Thoracic aorta (tissue), 2 donors: ENCODE data around the gene CMTM1. TPM values are rescaled to one million over a fixed set of nuclear protein-coding genes. Genes with fewer than 3 reads are reported as not detected.
A peak's percentile ranks its signal among the peaks of the same experiment; 100 is the strongest.

ENCODE experiments used
- ATAC-seq: fragments of 150-250 bp; one replicate; pipeline ENCODE4 v1.8.0; 2017; ENCODE audit warnings: low read depth; ENCODE audit not compliant: insufficient number of reproducible peaks, low FRiP score
- DNase-seq: peaks from one replicate; pipeline ENCODE4 v3.0.0-alpha.2; 2020; ENCODE audit warnings: low spot score
- H3K27ac ChIP-seq, 2 donors: fragments of 200-600 bp; sonication (generic); 1 replicate in 1 of 2; 2 replicates in 1 of 2; pipeline ENCODE4 v1.5.1; 2016; ENCODE audit warnings: mild to moderate bottlenecking in 2 of 2, moderate library complexity in 2 of 2
- H3K27me3 ChIP-seq: fragments of 200-600 bp; sonication (generic); replicated peaks from 2 replicates; pipeline ENCODE4 v1.6.0; 2016; ENCODE audit warnings: mild to moderate bottlenecking; ENCODE audit not compliant: insufficient read depth
- H3K36me3 ChIP-seq: fragments of 200-600 bp; sonication (generic); one replicate; pipeline ENCODE4 v1.5.1; 2016
- H3K4me1 ChIP-seq, 2 donors: fragments of 200-600 bp; sonication (generic); 1 replicate in 1 of 2; 2 replicates in 1 of 2; pipeline versions ENCODE4 v1.5.1 to v1.6.0; 2016; ENCODE audit warnings: low read depth in 2 of 2, mild to moderate bottlenecking in 1 of 2; ENCODE audit not compliant: control insufficient read depth in 1 of 2
- H3K4me3 ChIP-seq: fragments of 200-600 bp; sonication (generic); 2 replicates; pipeline ENCODE4 v1.5.1; 2016; ENCODE audit warnings: mild to moderate bottlenecking
- H3K9me3 ChIP-seq: fragments of 200-600 bp; sonication (generic); 2 replicates; pipeline ENCODE4 v1.5.1; 2016
- total RNA-seq, 2 donors: library from RNA; depleted of rRNA; stranded (reverse); fragments of >200 nt; gene quantifications; one replicate each; pipeline versions ENCODE4 v1.1.0 to v1.2.3, GENCODE V29; 2016
- TF ChIP-seq, protein P1 (sequence below): fragments of 200-600 bp; sonication (generic); IDR thresholded peaks from one replicate; pipeline ENCODE4 v1.5.1; 2019; ENCODE audit warnings: antibody characterized with exemption

Gene CMTM1
- total RNA-seq, 2 donors from 2014 or later: 0.81 to 7.5 TPM

DNA sequence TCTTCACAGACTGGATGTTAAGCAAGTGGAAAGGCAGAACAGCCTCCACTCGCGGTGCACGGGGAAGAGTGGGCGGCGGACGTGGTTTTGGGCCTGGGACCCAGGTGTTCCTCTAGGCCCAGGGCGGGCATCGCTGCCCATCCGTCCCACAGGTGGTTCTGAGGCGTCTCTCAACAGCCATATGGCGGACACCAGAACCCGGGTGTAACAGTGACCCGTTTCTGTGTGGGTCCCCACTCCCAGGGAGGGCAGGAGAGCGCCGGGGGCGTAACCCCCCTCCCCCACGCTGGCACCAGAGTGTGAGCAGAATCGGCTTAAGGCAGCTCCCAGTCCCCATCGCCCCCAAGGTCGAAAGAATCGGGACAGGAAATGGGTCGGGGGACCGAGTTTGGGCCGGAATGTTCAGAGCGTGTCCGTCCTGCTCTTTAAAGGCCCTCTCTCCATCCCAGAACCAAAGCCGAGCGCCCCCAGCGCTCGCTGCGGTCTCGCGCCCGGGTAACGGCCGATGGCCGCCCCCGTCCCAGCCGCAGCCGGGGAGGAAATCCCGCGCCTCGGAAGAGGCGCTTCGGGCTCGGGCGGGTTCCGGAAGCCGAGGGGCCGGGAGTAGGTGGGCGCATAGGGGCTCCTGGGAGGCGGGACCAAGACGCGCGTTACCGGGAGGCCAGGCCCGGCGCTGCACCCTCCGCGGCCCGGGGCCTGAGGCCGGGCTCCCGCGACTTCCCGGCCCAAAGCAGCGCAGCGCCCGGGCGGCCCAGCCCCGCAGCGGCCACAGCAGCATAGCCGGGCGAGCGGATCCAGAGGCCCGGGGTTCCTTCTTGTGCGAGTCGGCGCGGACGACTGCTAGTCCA is 16.7 kb upstream of the CMTM1 start, which contains the start of gene TK2:
Gene TK2 (minus strand): TSS at position 839 of the 848 bp plus-strand sequence. CDS start 61 bp downstream, at position 778.
- no peak for ATAC-seq
- DNase-seq: no peak
- no peaks in the 10 kb centered on the region for H3K9me3 ChIP-seq
- H3K27ac ChIP-seq: peak within 1 kb of the TSS; percentile 86 to 95
- peak within 1 kb of the TSS; percentile 91 for H3K4me3 ChIP-seq
- H3K36me3 ChIP-seq: peaks cover 3% of the 10 kb centered on the region
- H3K4me1 ChIP-seq: peaks cover 15 to 62% of the 10 kb centered on the region in 2 donors
- H3K27me3 ChIP-seq: no peaks in the 10 kb centered on the region
- TF ChIP-seq, protein P1, sequence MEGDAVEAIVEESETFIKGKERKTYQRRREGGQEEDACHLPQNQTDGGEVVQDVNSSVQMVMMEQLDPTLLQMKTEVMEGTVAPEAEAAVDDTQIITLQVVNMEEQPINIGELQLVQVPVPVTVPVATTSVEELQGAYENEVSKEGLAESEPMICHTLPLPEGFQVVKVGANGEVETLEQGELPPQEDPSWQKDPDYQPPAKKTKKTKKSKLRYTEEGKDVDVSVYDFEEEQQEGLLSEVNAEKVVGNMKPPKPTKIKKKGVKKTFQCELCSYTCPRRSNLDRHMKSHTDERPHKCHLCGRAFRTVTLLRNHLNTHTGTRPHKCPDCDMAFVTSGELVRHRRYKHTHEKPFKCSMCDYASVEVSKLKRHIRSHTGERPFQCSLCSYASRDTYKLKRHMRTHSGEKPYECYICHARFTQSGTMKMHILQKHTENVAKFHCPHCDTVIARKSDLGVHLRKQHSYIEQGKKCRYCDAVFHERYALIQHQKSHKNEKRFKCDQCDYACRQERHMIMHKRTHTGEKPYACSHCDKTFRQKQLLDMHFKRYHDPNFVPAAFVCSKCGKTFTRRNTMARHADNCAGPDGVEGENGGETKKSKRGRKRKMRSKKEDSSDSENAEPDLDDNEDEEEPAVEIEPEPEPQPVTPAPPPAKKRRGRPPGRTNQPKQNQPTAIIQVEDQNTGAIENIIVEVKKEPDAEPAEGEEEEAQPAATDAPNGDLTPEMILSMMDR: peak; percentile 29

DNA sequence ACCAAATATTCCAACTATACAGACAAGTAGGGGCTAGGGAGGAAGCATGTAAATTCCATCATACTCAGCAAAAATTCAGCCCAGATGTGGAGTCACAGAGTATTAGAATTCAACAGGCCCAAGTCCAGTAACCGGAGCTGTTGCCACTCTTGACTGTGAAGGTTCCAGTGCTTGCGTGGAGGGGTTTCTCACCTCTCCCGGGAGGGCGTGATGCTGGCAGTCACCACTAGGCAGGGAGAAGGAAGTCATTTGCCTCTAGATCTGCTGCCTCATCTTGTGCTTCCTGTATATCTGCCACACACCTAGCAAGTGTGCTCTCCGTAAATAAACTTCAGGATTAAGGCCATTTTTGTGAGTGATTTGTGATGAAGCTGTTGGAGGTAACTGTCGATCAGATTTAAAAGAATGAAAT is 14.9 kb upstream of the CMTM1 start:
- Histone ChIP-seq H3K4me1 (peaks cover 18 to 66% of the 10 kb centered on the region in 2 donors), H3K9me3 (no peaks in the 10 kb centered on the region), H3K27ac (peak overlapping the region; percentile 88 to 91), H3K27me3 (no peaks in the 10 kb centered on the region), H3K4me3 (peak overlapping the region; percentile 78), H3K36me3 (no peaks in the 10 kb centered on the region)
- TF ChIP-seq, protein P1: no peak
- DNase-seq (no peak), ATAC-seq (no peak)

DNA sequence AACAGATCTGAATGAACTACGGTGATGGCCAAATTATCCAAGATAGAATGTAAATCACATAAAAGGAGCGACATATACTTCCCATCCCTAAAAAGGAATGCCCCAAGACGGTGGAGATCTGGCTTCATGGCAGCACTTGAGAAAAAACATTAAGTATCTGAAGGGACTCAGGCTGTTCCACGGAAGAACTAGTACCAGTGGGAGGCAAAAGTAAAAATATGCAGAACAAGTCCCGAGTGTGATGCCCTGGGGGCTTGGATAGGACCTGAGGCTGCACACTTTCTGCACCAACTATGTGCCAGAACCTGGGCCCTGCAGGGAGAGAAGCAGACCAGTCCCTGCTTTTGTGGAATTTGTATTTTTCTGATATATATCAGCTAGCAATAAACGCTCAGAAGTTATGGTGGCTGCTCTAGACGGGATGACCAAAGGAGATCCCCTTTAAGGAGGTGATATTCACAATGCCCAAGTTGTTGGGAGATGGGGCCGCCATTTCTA is 14.4 kb upstream of the CMTM1 start:
- Histone ChIP-seq H3K27me3 (no peaks in the 10 kb centered on the region), H3K4me1 (peaks cover 18 to 64% of the 10 kb centered on the region in 2 donors), H3K36me3 (no peaks in the 10 kb centered on the region), H3K4me3 (peak overlapping the region; percentile 78), H3K27ac (peak overlapping the region; percentile 88 to 91), H3K9me3 (no peaks in the 10 kb centered on the region)
- DNase-seq (no peak), ATAC-seq (no peak)
- TF ChIP-seq, protein P1: no peak

DNA sequence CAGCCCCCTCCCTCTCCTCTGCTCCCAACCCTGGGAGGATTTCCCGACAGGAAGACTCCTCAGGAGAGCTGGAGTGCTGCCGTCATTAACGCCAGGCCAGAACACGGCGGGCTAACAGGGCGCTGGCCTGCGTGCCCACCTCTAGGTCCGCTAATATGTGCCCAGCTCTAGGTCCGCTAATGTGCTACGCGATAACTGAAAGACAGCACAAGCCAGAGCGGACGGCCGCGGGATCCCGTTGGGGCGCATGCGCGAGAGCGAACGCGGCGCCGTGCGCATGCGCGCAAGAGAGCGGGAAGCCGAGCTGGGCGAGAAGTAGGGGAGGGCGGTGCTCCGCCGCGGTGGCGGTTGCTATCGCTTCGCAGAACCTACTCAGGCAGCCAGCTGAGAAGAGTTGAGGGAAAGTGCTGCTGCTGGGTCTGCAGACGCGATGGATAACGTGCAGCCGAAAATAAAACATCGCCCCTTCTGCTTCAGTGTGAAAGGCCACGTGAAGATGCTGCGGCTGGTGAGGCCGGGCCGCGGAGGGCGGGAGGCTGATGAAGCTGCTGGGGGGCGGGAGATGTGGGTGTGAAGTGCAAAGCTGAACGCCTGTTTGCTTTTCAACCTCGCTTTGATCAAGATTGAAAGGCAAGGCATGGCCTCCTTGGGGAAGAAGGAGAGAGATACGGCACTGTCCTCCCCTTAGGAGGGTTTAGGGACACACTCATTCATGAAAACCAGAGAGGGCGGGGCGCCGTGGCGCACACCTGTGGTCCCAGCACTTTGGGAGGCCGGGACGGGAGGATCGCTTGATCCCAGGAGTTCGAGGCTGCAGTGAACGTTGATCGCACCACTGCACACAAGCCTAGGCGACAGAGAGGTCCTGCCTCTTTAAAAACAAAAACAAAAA is 13.7 kb upstream of the CMTM1 start, which contains the start of gene CKLF:
Gene CKLF (plus strand): TSS at position 291 of the 892 bp plus-strand sequence. CDS start 140 bp downstream, at position 431.
- Histone ChIP-seq H3K4me1 (peaks cover 18 to 64% of the 10 kb centered on the region in 2 donors), H3K27me3 (no peaks in the 10 kb centered on the region), H3K4me3 (peak within 1 kb of the TSS; percentile 78), H3K36me3 (no peaks in the 10 kb centered on the region), H3K27ac (peak within 1 kb of the TSS; percentile 88 to 91), H3K9me3 (no peaks in the 10 kb centered on the region)
- TF ChIP-seq, protein P1: no peak
- ATAC-seq (peak; percentile 52), DNase-seq (peak; percentile 25)
